OCI-LY3 (cell line): ENCODE data around the gene APAF1.

Source experiments
- H2AFZ ChIP-seq: fragments of 200-600, 300-600 bp; shearing (Covaris generic); 2 replicates; pipeline ENCODE4 v1.6.0; 2014; ENCODE audit warnings: antibody characterized with exemption, low read depth, low read length
- H3K27ac ChIP-seq: fragments of 200-600, 300-600 bp; sonication (generic); 2 replicates; pipeline ENCODE4 v1.5.1; 2014; ENCODE audit warnings: mild to moderate bottlenecking, low read length, moderate library complexity, mixed read lengths
- H3K27me3 ChIP-seq: fragments of 200-600, 300-600 bp; sonication (generic); 2 replicates; pipeline ENCODE4 v1.6.1; 2014; ENCODE audit warnings: low read depth, low read length, mixed read lengths
- H3K36me3 ChIP-seq: fragments of 200-600, 300-600 bp; sonication (generic); replicated peaks from 2 replicates; pipeline ENCODE3; 2014; ENCODE audit warnings: low read depth, low read length, mixed read lengths
- H3K4me1 ChIP-seq: fragments of 300-600, 200-600 bp; sonication (generic); 2 replicates; pipeline ENCODE4 v1.6.1; 2014; ENCODE audit warnings: low read length, mixed read lengths
- H3K4me2 ChIP-seq: fragments of 200-600, 300-600 bp; sonication (generic); 2 replicates; pipeline ENCODE4 v1.6.1; 2014; ENCODE audit warnings: low read length, mixed read lengths
- H3K4me3 ChIP-seq: fragments of 300-600, 200-600 bp; sonication (generic); 2 replicates; pipeline ENCODE4 v1.5.1; 2014; ENCODE audit warnings: antibody characterized with exemption, mild to moderate bottlenecking, low read length, moderate library complexity
- H3K79me2 ChIP-seq: fragments of 300-600, 200-600 bp; shearing (Covaris generic); 2 replicates; pipeline ENCODE4 v1.6.1; 2014; ENCODE audit warnings: mild to moderate bottlenecking, low read length, mixed read lengths
- H3K9ac ChIP-seq: fragments of 300-600, 200-600 bp; shearing (Covaris generic); 2 replicates; pipeline ENCODE4 v1.6.0; 2014; ENCODE audit warnings: mild to moderate bottlenecking, low read length, moderate library complexity
- H3K9me3 ChIP-seq: fragments of 200-600, 300-600 bp; shearing (Covaris generic); 2 replicates; pipeline ENCODE4 v1.6.1; 2014; ENCODE audit warnings: low read length, mixed read lengths; ENCODE audit not compliant: insufficient read depth
- H4K20me1 ChIP-seq: fragments of 200-600, 300-600 bp; sonication (generic); 2 replicates; pipeline ENCODE4 v1.6.1; 2016; ENCODE audit warnings: low read length, mixed read lengths; ENCODE audit not compliant: insufficient read depth
- EZH2phosphoT487 ChIP-seq: fragments of 200-600 bp; shearing (Covaris generic); IDR thresholded peaks from 2 replicates; pipeline ENCODE4 v1.6.1; 2018; ENCODE audit warnings: antibody characterized with exemption, mixed run types, low read depth
- TF ChIP-seq, protein P1 (sequence below): fragments of 200-600, 300-600 bp; sonication (generic); IDR thresholded peaks from 2 replicates; pipeline ENCODE4 v1.5.1; 2014; ENCODE audit warnings: antibody characterized with exemption, low read length, low read depth

The APAF1 gene

DNA sequence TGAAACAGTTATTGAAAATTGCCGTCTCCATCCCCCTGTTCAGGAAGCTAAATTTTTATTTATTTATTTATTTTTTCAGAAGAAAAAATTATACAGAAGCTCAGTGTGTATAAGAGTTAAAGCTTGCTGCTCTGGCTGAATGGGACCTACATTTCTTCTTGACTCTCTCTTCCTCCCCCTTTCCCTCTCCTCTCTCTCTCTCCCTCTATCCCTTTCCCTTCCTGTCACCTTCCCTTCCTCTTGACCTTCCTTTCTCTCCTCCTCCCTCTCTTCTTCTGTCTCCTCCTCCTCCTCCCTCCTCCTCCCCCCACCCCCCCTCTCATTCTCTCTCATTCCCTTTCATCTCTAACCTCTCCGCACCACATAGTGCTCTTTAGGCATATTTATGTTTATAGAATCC, 39.1 kb downstream of the APAF1 start:
- H3K36me3 ChIP-seq, result peaks cover 34% of the 10 kb centered on the region
- TF ChIP-seq EZH2phosphoT487, result no peak
- TF ChIP-seq, protein P1, sequence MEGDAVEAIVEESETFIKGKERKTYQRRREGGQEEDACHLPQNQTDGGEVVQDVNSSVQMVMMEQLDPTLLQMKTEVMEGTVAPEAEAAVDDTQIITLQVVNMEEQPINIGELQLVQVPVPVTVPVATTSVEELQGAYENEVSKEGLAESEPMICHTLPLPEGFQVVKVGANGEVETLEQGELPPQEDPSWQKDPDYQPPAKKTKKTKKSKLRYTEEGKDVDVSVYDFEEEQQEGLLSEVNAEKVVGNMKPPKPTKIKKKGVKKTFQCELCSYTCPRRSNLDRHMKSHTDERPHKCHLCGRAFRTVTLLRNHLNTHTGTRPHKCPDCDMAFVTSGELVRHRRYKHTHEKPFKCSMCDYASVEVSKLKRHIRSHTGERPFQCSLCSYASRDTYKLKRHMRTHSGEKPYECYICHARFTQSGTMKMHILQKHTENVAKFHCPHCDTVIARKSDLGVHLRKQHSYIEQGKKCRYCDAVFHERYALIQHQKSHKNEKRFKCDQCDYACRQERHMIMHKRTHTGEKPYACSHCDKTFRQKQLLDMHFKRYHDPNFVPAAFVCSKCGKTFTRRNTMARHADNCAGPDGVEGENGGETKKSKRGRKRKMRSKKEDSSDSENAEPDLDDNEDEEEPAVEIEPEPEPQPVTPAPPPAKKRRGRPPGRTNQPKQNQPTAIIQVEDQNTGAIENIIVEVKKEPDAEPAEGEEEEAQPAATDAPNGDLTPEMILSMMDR, result no peak
- no peak overlapping the region for H3K4me3 ChIP-seq
- H3K9me3 ChIP-seq, result no peaks in the 10 kb centered on the region
- H2AFZ ChIP-seq, result no peak overlapping the region
- H3K79me2 ChIP-seq, result no peaks in the 10 kb centered on the region
- H3K4me1 ChIP-seq, result no peaks in the 10 kb centered on the region
- H3K9ac ChIP-seq, result no peak overlapping the region
- no peak overlapping the region for H3K27ac ChIP-seq
- no peaks in the 10 kb centered on the region for H4K20me1 ChIP-seq
- no peak overlapping the region for H3K4me2 ChIP-seq
- no peaks in the 10 kb centered on the region for H3K27me3 ChIP-seq

- Histone ChIP-seq H3K27me3 (no peaks in the 10 kb centered on the region), H3K4me1 (no peaks in the 10 kb centered on the region), H3K4me2 (no peak overlapping the region), H2AFZ (no peak overlapping the region), H3K27ac (no peak overlapping the region), H3K4me3 (no peak overlapping the region), H4K20me1 (no peaks in the 10 kb centered on the region), H3K36me3 (peaks cover 32% of the 10 kb centered on the region), H3K9ac (no peak overlapping the region), H3K9me3 (no peaks in the 10 kb centered on the region), H3K79me2 (no peaks in the 10 kb centered on the region)
- no peak for TF ChIP-seq EZH2phosphoT487
- TF ChIP-seq, protein P1, result no peak
These were observed 41.5 kb downstream of the APAF1 start for GRCh38 chr12:98686603-98687002.

DNA sequence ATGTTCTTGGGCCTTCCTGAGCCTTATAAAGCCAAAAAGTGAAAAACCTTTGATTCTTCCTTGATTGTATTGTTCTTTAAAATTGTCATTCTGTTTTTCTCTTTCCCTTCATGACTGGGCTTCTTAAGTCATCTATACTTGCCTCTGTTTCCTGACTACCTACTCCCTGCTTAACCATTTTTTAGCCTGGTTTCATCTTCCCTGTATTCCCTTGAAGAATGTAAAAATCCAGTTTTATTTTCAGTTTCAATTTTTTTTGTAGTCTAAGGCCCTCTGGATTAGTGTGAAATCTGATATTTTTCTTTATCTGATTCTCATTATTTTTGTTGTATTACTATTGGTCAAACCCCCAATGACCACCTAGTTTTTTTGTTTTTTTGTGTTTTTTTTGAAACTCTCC, 46.3 kb downstream of the APAF1 start:
- H3K4me3 ChIP-seq, result no peak overlapping the region
- H3K9me3 ChIP-seq, result no peaks in the 10 kb centered on the region
- no peak overlapping the region for H2AFZ ChIP-seq
- no peaks in the 10 kb centered on the region for H3K4me1 ChIP-seq
- no peak for TF ChIP-seq EZH2phosphoT487
- TF ChIP-seq, protein P1, result no peak
- H3K9ac ChIP-seq, result no peak overlapping the region
- no peaks in the 10 kb centered on the region for H3K27me3 ChIP-seq
- H3K36me3 ChIP-seq, result peaks cover 9% of the 10 kb centered on the region
- H3K27ac ChIP-seq, result no peak overlapping the region
- H4K20me1 ChIP-seq, result no peaks in the 10 kb centered on the region
- H3K4me2 ChIP-seq, result no peak overlapping the region
- no peaks in the 10 kb centered on the region for H3K79me2 ChIP-seq

- H3K9me3 ChIP-seq, result no peaks in the 10 kb centered on the region
These were observed 51.1 kb downstream of the APAF1 start for GRCh38 chr12:98696036-98696646.

More at GRCh38 chr12:98696036-98696646, 51.1 kb downstream of the APAF1 start:
- Histone ChIP-seq H3K4me1 (peaks cover 4% of the 10 kb centered on the region; the same call in 1 of the 2 replicates), H3K27me3 (no peaks in the 10 kb centered on the region), H4K20me1 (no peaks in the 10 kb centered on the region), H3K27ac (no peak overlapping the region), H3K79me2 (no peaks in the 10 kb centered on the region), H3K4me3 (no peak overlapping the region), H3K9ac (no peak overlapping the region), H2AFZ (no peak overlapping the region), H3K36me3 (no peaks in the 10 kb centered on the region), H3K4me2 (no peak overlapping the region)
- TF ChIP-seq, protein P1, result no peak
